ENCODE data around the gene PIM1. TPM values are rescaled to one million over a fixed set of nuclear protein-coding genes. Genes with fewer than 3 reads are reported as not detected.
"Not testable (repeated sequence)": the region's sequence is repeated elsewhere in the genome, so short reads cannot be mapped to it uniquely, and the experiment has no call there.

Gene PIM1
- total RNA-seq, 1 donor from 2014 or later = 182 TPM

GRCh38 chr6:37177077-37177934, 7.4 kb downstream of the PIM1 start:
- peaks cover 52% of the 10 kb centered on the region for H3K36me3 Mint-ChIP-seq (ENCODE audit: low read depth)
- intact Hi-C loops (cut with micrococcal nuclease) = no loop called here
- no peaks in the 10 kb centered on the region for H3K27me3 Mint-ChIP-seq (ENCODE audit: insufficient read depth)
- peaks cover 79% of the 10 kb centered on the region for H3K4me1 Mint-ChIP-seq (ENCODE audit: low read depth)
- H3K27ac Mint-ChIP-seq = peak overlapping the region; percentile 83
- H3K9me3 Mint-ChIP-seq = no peaks in the 10 kb centered on the region
- no peak for DNase-seq (ENCODE audit: low spot score)
- peak overlapping the region; percentile 61 for H3K4me3 Mint-ChIP-seq

DNA sequence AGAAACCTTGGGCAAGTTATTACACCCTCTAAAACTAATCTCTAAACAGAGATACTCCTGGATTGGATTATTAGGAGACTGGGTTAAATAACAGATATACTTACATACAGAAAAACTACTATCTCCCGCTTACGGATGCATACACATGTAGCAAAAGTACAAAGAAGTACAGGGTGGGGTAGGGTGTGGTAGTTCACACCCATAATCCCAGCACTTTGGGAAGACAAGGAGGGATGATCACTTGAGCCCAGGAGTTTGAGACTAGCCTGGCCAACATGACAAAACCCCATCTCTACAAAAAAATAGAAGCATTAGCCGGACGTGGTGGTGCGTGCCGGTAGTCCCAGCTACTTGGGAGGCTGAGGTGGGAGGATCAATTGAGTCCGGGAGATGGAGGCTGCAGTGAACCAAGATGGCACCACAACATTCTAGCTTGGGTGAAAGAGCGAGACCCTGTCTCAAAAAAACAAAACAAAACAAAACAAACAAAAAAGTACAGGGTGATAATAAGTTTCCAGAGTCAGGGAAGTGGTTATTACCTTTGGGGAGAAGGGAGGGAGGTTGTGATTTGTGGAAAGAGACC, 8.1 kb downstream of the PIM1 start:
- H3K27me3 Mint-ChIP-seq (ENCODE audit: insufficient read depth) = no peaks in the 10 kb centered on the region
- peak overlapping the region; percentile 83 for H3K27ac Mint-ChIP-seq
- intact Hi-C loops (cut with micrococcal nuclease) = no loop called here
- H3K36me3 Mint-ChIP-seq (ENCODE audit: low read depth) = peaks cover 46% of the 10 kb centered on the region
- H3K4me1 Mint-ChIP-seq (ENCODE audit: low read depth) = peaks cover 77% of the 10 kb centered on the region
- H3K4me3 Mint-ChIP-seq = peak overlapping the region; percentile 4
- H3K9me3 Mint-ChIP-seq = no peaks in the 10 kb centered on the region
- DNase-seq (ENCODE audit: low spot score) = no peak

DNA sequence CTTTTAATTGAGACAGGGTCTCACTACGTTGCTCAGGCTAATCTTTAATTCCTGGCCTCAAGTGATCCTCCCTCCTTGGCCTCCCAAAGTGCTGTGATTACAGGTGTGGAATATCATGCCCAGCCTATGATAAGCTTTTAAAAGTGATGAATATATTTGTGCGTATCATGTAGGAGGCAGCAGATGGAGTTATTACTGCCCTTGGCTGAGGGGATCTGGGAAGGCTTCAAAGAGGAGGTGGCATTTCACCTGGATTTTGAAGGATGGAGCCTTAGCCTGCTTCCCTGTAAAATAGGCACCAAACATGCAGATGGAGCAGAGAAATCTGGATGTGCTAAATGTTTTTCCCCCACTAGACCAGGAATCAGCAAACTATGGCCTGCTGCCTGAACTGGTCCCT, 10.1 kb downstream of the PIM1 start:
- no peak for DNase-seq (ENCODE audit: low spot score)
- Mint-ChIP-seq H3K4me1 (ENCODE audit: low read depth) (peaks cover 59% of the 10 kb centered on the region), H3K9me3 (no peaks in the 10 kb centered on the region), H3K36me3 (ENCODE audit: low read depth) (peaks cover 26% of the 10 kb centered on the region), H3K4me3 (no peak overlapping the region), H3K27me3 (ENCODE audit: insufficient read depth) (no peaks in the 10 kb centered on the region), H3K27ac (peak overlapping the region; percentile 50)
- intact Hi-C loops (cut with micrococcal nuclease) = no loop called here

GRCh38 chr6:37180610-37181009, 10.7 kb downstream of the PIM1 start:
- intact Hi-C loops (cut with micrococcal nuclease); H3K4me3 Mint-ChIP-seq; H3K9me3 Mint-ChIP-seq; H3K27me3 Mint-ChIP-seq (ENCODE audit: insufficient read depth); DNase-seq (ENCODE audit: low spot score): not testable (repeated sequence)
- H3K4me1 Mint-ChIP-seq (ENCODE audit: low read depth) = peaks cover 58% of the 10 kb centered on the region
- peaks cover 21% of the 10 kb centered on the region for H3K36me3 Mint-ChIP-seq (ENCODE audit: low read depth)
- peak overlapping the region; percentile 50 for H3K27ac Mint-ChIP-seq

DNA sequence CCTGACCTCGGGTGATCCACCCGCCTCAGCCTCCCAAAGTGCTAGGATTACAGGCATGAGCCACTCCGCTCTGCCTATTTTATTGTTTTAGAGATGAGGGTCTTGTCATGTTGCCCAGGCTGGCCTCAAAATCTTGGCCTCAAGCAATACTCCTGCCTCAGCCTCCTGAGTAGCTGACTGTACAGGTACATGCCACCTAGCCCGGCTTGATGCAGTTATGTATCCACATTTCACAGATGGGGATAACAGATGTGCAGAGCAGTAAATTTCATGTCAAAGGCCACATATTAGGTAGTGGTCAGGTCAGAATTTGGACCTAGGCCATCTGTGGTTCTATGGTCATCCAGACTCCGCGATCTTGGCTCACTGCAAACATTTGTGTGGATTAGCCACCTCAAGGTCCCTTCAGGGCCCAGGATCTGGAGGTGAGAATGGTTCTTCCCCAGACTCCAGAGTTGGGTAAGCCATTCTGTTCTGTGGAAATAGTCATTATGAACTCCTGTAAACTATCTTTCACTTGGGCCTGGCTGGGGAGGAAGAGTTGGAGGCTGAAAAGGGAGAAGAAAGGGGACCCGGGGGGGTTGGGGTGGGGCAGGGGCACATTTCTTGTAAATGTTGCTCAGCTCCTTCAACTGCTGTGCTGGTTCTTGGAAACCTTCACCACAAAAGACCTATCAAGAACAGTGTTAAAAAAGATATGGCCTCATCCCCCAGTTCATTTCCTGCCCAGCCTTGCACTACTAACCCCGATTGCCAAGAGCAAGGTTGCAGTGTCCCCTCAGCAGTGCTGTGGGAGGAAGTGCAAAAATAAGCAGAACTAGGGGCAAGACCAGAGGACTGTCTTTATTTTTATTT, 13.0 kb downstream of the PIM1 start:
- Mint-ChIP-seq H3K4me3 (peak overlapping the region; percentile 75), H3K27me3 (ENCODE audit: insufficient read depth) (no peaks in the 10 kb centered on the region), H3K9me3 (peaks cover 10% of the 10 kb centered on the region), H3K36me3 (ENCODE audit: low read depth) (peaks cover 12% of the 10 kb centered on the region), H3K4me1 (ENCODE audit: low read depth) (peaks cover 54% of the 10 kb centered on the region), H3K27ac (peak overlapping the region; percentile 98)
- peak; percentile 71 for DNase-seq (ENCODE audit: low spot score)
- intact Hi-C loops (cut with micrococcal nuclease) = loop anchor here (1.0 kb wide), 2 partner anchors 9 to 10 kb away; no protein-coding TSS in a partner anchor

DNA sequence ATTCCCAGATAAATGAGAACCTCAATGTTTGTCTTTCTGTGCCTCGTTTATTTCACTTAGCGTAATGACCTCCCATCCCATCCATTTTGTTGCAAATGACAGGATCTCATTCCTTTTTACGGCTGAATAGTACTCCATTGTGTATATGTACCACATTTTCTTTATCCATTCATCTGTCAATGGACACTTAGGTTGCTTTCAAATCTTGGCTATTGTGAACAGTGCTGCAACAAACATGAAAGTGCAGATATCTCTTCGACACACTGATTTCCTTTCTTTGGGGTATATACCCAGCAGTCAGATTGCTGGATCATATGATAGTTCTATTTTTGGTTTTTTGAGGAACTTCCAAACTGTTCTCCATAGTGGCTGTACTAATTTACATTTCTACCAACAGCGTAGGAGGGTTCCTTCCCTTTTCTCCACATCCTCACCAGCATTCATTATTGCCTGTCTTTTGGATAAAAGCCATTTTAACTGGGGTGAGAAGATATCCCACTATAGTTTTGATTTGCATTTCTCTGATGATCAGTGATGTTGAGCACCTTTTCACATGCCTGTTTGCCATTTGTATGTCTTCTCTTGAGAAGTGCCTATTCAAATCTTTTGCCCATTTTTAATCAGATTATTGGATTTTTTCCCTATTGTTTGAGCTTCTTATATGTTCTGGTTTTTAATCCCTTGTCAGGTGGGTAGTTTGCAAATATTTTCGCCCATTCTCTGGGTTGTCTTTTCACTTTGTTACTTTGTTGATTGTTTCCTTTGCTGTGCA, 16.2 kb downstream of the PIM1 start:
- DNase-seq (ENCODE audit: low spot score); H3K9me3 Mint-ChIP-seq; intact Hi-C loops (cut with micrococcal nuclease); H3K36me3 Mint-ChIP-seq (ENCODE audit: low read depth); H3K27me3 Mint-ChIP-seq (ENCODE audit: insufficient read depth): not testable (repeated sequence)
- peak overlapping the region; percentile 88 for H3K27ac Mint-ChIP-seq
- H3K4me3 Mint-ChIP-seq = peak overlapping the region; percentile 27
- peaks cover 60% of the 10 kb centered on the region for H3K4me1 Mint-ChIP-seq (ENCODE audit: low read depth)

- no peaks in the 10 kb centered on the region for H3K27me3 Mint-ChIP-seq (ENCODE audit: insufficient read depth)
- H3K36me3 Mint-ChIP-seq (ENCODE audit: low read depth) = peaks cover 9% of the 10 kb centered on the region
- no peak for DNase-seq (ENCODE audit: low spot score)
- H3K4me1 Mint-ChIP-seq (ENCODE audit: low read depth) = peaks cover 57% of the 10 kb centered on the region
- peak overlapping the region; percentile 91 for H3K27ac Mint-ChIP-seq
- peaks cover 10% of the 10 kb centered on the region for H3K9me3 Mint-ChIP-seq
- intact Hi-C loops (cut with micrococcal nuclease) = no loop called here
- peak overlapping the region; percentile 66 for H3K4me3 Mint-ChIP-seq
These were observed 17.5 kb downstream of the PIM1 start for GRCh38 chr6:37187321-37188022.

DNA sequence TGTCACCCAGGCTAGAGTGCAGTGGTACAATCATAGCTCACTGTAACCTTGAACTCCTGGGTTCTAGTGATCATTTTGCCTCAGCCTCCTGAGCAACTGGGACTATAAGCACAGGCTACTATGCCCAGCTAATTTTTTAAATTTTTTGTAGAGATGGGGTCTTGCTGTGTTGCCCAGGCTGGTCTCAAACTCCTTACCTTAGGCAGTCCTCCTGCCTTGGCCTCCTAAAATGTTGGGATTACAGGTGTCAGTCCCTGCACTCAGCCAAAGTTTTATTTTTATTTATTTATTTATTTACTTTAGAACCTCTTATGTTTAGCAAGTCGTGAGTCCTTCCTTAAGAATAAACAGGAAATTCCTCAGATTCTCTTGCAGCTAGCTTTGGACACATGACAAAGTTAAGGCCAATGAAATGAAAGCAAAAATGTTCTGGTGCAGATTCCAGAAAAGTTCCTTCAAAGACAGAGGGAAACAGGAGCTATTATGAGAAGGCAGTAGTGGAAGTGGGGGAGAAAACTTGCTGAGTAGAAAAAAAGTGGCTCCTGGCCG, 19.1 kb downstream of the PIM1 start:
- H3K4me1 Mint-ChIP-seq (ENCODE audit: low read depth) = peaks cover 60% of the 10 kb centered on the region
- peaks cover 10% of the 10 kb centered on the region for H3K9me3 Mint-ChIP-seq
- intact Hi-C loops (cut with micrococcal nuclease) = no loop called here
- H3K36me3 Mint-ChIP-seq (ENCODE audit: low read depth) = peaks cover 8% of the 10 kb centered on the region
- peak overlapping the region; percentile 73 for H3K27ac Mint-ChIP-seq
- DNase-seq (ENCODE audit: low spot score) = no peak
- no peaks in the 10 kb centered on the region for H3K27me3 Mint-ChIP-seq (ENCODE audit: insufficient read depth)
- no peak overlapping the region for H3K4me3 Mint-ChIP-seq

- H3K4me3 Mint-ChIP-seq = no peak overlapping the region
- peaks cover 11% of the 10 kb centered on the region for H3K36me3 Mint-ChIP-seq (ENCODE audit: low read depth)
- H3K27me3 Mint-ChIP-seq (ENCODE audit: insufficient read depth) = no peaks in the 10 kb centered on the region
- DNase-seq (ENCODE audit: low spot score) = no peak
- H3K9me3 Mint-ChIP-seq = peaks cover 10% of the 10 kb centered on the region
- intact Hi-C loops (cut with micrococcal nuclease) = loop anchor here (1.0 to 2.0 kb wide), 2 partner anchors 15 to 17 kb away; no protein-coding TSS in a partner anchor
- H3K4me1 Mint-ChIP-seq (ENCODE audit: low read depth) = peaks cover 71% of the 10 kb centered on the region
- peak overlapping the region; percentile 74 for H3K27ac Mint-ChIP-seq
These were observed 20.2 kb downstream of the PIM1 start for GRCh38 chr6:37190159-37190535.

- intact Hi-C loops (cut with micrococcal nuclease) = loop anchor here (1.0 kb wide), 1 partner anchor 9 kb away; no protein-coding TSS in a partner anchor
- Mint-ChIP-seq H3K4me1 (ENCODE audit: low read depth) (peaks cover 52% of the 10 kb centered on the region), H3K36me3 (ENCODE audit: low read depth) (peaks cover 3% of the 10 kb centered on the region), H3K9me3 (no peaks in the 10 kb centered on the region), H3K4me3 (no peak overlapping the region), H3K27ac (peak overlapping the region; percentile 78), H3K27me3 (ENCODE audit: insufficient read depth) (no peaks in the 10 kb centered on the region)
- no peak for DNase-seq (ENCODE audit: low spot score)
These were observed 22.7 kb downstream of the PIM1 start for GRCh38 chr6:37192666-37193065.

DNA sequence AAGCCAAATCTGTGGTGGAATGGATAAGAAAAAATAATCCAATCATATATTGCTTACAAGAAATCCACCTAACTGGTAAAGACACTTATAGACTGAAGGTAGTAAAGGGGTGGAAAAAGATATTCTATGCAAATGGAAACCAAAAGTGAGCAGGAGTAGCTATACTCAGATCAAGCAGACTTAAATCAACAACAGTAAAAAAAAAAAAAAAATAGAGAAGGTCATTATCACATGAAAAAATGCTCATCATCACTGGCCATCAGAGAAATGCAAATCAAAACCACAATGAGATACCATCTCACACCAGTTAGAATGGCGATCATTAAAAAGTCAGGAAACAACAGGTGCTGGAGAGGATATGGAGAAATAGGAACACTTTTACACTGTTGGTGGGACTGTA, 24.9 kb downstream of the PIM1 start:
- H3K27me3 Mint-ChIP-seq (ENCODE audit: insufficient read depth); H3K9me3 Mint-ChIP-seq; DNase-seq (ENCODE audit: low spot score); H3K36me3 Mint-ChIP-seq (ENCODE audit: low read depth): not testable (repeated sequence)
- intact Hi-C loops (cut with micrococcal nuclease) = loop anchor here (1.0 kb wide), 1 partner anchor 10 kb away; no protein-coding TSS in a partner anchor
- Mint-ChIP-seq H3K4me3 (peak overlapping the region; percentile 62), H3K27ac (peak overlapping the region; percentile 98), H3K4me1 (ENCODE audit: low read depth) (peaks cover 38% of the 10 kb centered on the region)
